Right lobe of liver (tissue), 6 donors: ENCODE measurements around the gene YES1. TPM values are rescaled to one million over a fixed set of nuclear protein-coding genes. Genes with fewer than 3 reads are reported as not detected.

Experiments
- ATAC-seq, 4 donors: fragments of 200-7000 bp; cut with Tn5 transposase; one replicate each; pipeline ENCODE4 v1.9.1; 2020; ENCODE audit warnings: mild to moderate bottlenecking in 4 of 4, moderate library complexity in 4 of 4
- DNase-seq, 3 donors: peaks; one replicate each; pipeline ENCODE4 v3.0.0-alpha.2; 2020
- H3K27ac ChIP-seq, 3 donors: fragments of 200-600 bp; one replicate each; pipeline ENCODE4 v1.8.0; 2022
- H3K27me3 ChIP-seq, 2 donors: fragments of 200-600 bp; one replicate each; pipeline ENCODE4 v1.8.0; 2022
- H3K36me3 ChIP-seq, 4 donors: fragments of 200-600 bp; sonication (generic) in 1 of 4; one replicate each; pipeline versions ENCODE4 v1.5.1 to v1.8.0; 2017 to 2022; ENCODE audit warnings: control low read depth in 1 of 4
- H3K4me1 ChIP-seq, 4 donors: fragments of 200-600 bp; sonication (generic) in 1 of 4; one replicate each; pipeline versions ENCODE4 v1.5.1 to v1.8.0; 2017 to 2022; ENCODE audit warnings: control low read depth in 1 of 4
- H3K4me3 ChIP-seq, 3 donors: fragments of 200-600 bp; one replicate each; pipeline ENCODE4 v1.8.0; 2022
- H3K9me3 ChIP-seq, 4 donors: fragments of 200-600 bp; sonication (generic) in 1 of 4; one replicate each; pipeline versions ENCODE4 v1.5.1 to v1.8.0; 2017 to 2022; ENCODE audit warnings: control low read depth in 1 of 4
- CTCF ChIP-seq, 4 donors: fragments of 200-600 bp in 3 of 4; fragments of 450-650 bp in 1 of 4; IDR thresholded peaks; one replicate each; pipeline versions ENCODE4 v1.5.1 to v1.8.0; 2016 to 2022; ENCODE audit warnings: antibody characterized with exemption in 4 of 4, mild to moderate bottlenecking in 2 of 4
- POLR2A ChIP-seq: fragments of 450-650 bp; IDR thresholded peaks from one replicate; pipeline ENCODE4 v1.6.1; 2017; ENCODE audit warnings: antibody characterized with exemption, mild to moderate bottlenecking
- WGBS: methylation state at CpG from one replicate; pipeline ENCODE4 v1.1.6; 2018; ENCODE audit warnings: low coverage, low lambda C conversion rate; ENCODE audit not compliant: insufficient coverage; ENCODE audit errors: missing lambda C conversion rate; 5-methylcytosine and 5-hydroxymethylcytosine counted together
- intact Hi-C, 2 donors: fragments of 100-400 bp; cut with DNase I; formaldehyde crosslinking; loops; one replicate each; pipeline versions ENCODE4 v1.11.2 to v1.14.1; 2022
- total RNA-seq, 6 experiments: library from RNA; depleted of rRNA in 2 of 6; stranded (reverse); fragments of >200 nt in 2 of 6; fragmentation: NEBNext Ultra II Directional in 3 of 6; extraction: Animal tissue kit (Norgen Biotek cat#: 25700) in 3 of 6; gene quantifications; one replicate each; pipeline versions ENCODE4 v1.1.0 to v1.2.4, GENCODE V29; 2016 to 2023
- donor health status: DM: no; HTN: yes; CAD: no.
- donor health status: DM: no; HTN: no; CAD: no.
- donor health status: DM: no; HTN: no; CAD: no.
- donor health status: DM: no; HTN: yes; CAD: no.
- donor health status: DM: no; HTN: yes; CAD: no.

The YES1 gene
- total RNA-seq, 6 experiments from 2014 or later, result 30.6 to 79.8 (median 43.2) TPM

- Histone ChIP-seq H3K9me3 (no peaks in the 10 kb centered on the region), H3K4me1 (peaks cover 0 to 43% (median 6%) of the 10 kb centered on the region in 4 donors), H3K27ac (no peak overlapping the region), H3K4me3 (no peak overlapping the region), H3K27me3 (no peaks in the 10 kb centered on the region), H3K36me3 (no peaks in the 10 kb centered on the region)
- intact Hi-C loops, result no loop called here
- TF ChIP-seq CTCF (IDR thresholded peaks at IDR 0.05) (no peak), POLR2A (no peak)
- ATAC-seq, result no peak
- WGBS, result 56% methylated on average over 2 of the region's 2 CpGs
- DNase-seq, result no peak
Measured at GRCh38 chr18:808502-808901, 3.5 kb downstream of the YES1 start.

- DNase-seq, result no peak
- Histone ChIP-seq H3K4me1 (peaks cover 0 to 43% (median 6%) of the 10 kb centered on the region in 4 donors), H3K27ac (no peak overlapping the region), H3K9me3 (no peaks in the 10 kb centered on the region), H3K36me3 (no peaks in the 10 kb centered on the region), H3K27me3 (no peaks in the 10 kb centered on the region), H3K4me3 (no peak overlapping the region)
- no peak for TF ChIP-seq POLR2A
- TF ChIP-seq CTCF (IDR thresholded peaks at IDR 0.05), result no peak
- no peak for ATAC-seq
- intact Hi-C loops, result no loop called here
- 31% methylated on average over 5 of the region's 5 CpGs for WGBS
Measured at GRCh38 chr18:808086-808485, 4.0 kb downstream of the YES1 start.

- 22% methylated on average over 2 of the region's 2 CpGs for WGBS
- intact Hi-C loops, result no loop called here
- TF ChIP-seq CTCF (IDR thresholded peaks at IDR 0.05), result no peak
- TF ChIP-seq POLR2A, result no peak
Measured at GRCh38 chr18:805755-806110, 6.3 kb downstream of the YES1 start.

DNA sequence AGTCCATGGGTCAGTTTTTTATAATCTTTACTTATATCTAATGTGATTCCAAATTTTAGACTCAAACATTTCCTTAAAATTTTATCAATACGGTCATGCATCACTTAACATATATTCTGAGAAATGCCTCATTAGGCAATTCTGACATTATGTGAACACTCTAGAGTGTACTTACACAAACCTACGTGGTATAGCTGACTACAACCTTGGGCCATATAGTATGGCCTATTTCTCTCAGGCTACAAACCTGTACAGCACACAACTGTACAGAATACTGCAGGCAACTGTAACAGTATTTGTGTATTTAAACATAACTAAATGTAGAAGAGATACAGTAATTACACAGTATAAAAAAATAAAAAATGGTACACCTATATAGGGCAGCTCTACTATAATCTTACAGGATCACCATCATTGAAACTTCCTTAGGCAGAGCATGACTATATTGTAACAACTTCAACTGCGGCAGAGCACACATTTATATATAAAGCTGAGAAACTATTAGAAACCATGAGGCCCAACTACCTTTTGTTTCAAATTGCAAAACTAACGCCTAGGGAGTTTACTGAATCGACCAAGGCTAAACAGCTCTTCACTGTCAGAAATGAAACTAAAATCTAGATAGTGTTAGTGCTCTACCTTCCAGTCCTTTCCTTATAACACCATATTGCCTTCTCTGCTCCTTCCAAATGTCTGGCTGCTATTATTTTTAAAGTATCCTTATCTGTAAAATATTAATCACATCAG is 6.9 kb downstream of the YES1 start:
- DNase-seq, result no peak
- WGBS, result 23% methylated on average over 5 of the region's 5 CpGs
- H3K27me3 ChIP-seq, result no peaks in the 10 kb centered on the region
- TF ChIP-seq POLR2A, result no peak
- no peak for TF ChIP-seq CTCF (IDR thresholded peaks at IDR 0.05)
- H3K36me3 ChIP-seq, result no peaks in the 10 kb centered on the region
- no peaks in the 10 kb centered on the region for H3K9me3 ChIP-seq
- H3K27ac ChIP-seq, result peak overlapping the region in 2 of 3 donors; percentile 11 to 46
- peaks cover 0 to 37% (median 6%) of the 10 kb centered on the region in 4 donors for H3K4me1 ChIP-seq
- peak overlapping the region in 1 of 3 donors; percentile 4 for H3K4me3 ChIP-seq
- intact Hi-C loops, result no loop called here
- ATAC-seq, result peak; percentile 77 to 87 (median 84)

More at GRCh38 chr18:805755-806110, 6.3 kb downstream of the YES1 start:
- no peak for ATAC-seq
- H3K27ac ChIP-seq, result peak overlapping the region in 1 of 3 donors; percentile 46
- H3K4me3 ChIP-seq, result no peak overlapping the region
- no peak for DNase-seq
- H3K4me1 ChIP-seq, result peaks cover 0 to 42% (median 6%) of the 10 kb centered on the region in 4 donors
- no peaks in the 10 kb centered on the region for H3K9me3 ChIP-seq
- no peaks in the 10 kb centered on the region for H3K27me3 ChIP-seq
- H3K36me3 ChIP-seq, result no peaks in the 10 kb centered on the region
